ENCODE data around the gene LIG1. TPM values are rescaled to one million over a fixed set of nuclear protein-coding genes. Genes with fewer than 3 reads are reported as not detected.

The LIG1 gene
- total RNA-seq, 3 donors from 2014 or later = 16.0 to 42.7 (median 29.6) TPM

GRCh38 chr19:48110350-48110966 is 59.7 kb downstream of the LIG1 start, which contains the start of gene PLA2G4C:
Gene PLA2G4C (minus strand): TSS chr19:48110817. CDS start chr19:48106529, 4,288 bp downstream.
- intact Hi-C loops (cut with DNase I, micrococcal nuclease) = no loop called here
- peak; percentile 81 for ATAC-seq
- H3K4me3 ChIP-seq = no peak within 1 kb of the TSS

GRCh38 chr19:48108997-48109782 is 61.0 kb downstream of the LIG1 start:
- TF ChIP-seq CTCF (IDR thresholded peaks at IDR 0.05) = no peak
- DNase-seq = no peak
- Histone ChIP-seq H3K9me3 (no peaks in the 10 kb centered on the region), H3K36me3 (ENCODE audit: low read depth) (no peaks in the 10 kb centered on the region), H3K4me1 (ENCODE audit: low read depth) (peaks cover 12% of the 10 kb centered on the region), H3K4me3 (no peak overlapping the region)
- intact Hi-C loops (cut with DNase I, micrococcal nuclease) = loop anchor here in 1 of 2 donors (5.0 kb wide), 1 partner anchor 38 kb away; no protein-coding TSS in a partner anchor
- ATAC-seq = no peak

More at GRCh38 chr19:48110350-48110966, 59.7 kb downstream of the LIG1 start, which contains the start of gene PLA2G4C:
- H3K9me3 ChIP-seq = no peaks in the 10 kb centered on the region
- H3K4me1 ChIP-seq (ENCODE audit: low read depth) = peaks cover 12% of the 10 kb centered on the region
- DNase-seq = peak; percentile 86 to 88 (median 87)
- no peaks in the 10 kb centered on the region for H3K36me3 ChIP-seq (ENCODE audit: low read depth)
- TF ChIP-seq CTCF (IDR thresholded peaks at IDR 0.05) = no peak

GRCh38 chr19:48103922-48104321 is 66.2 kb downstream of the LIG1 start:
- intact Hi-C loops (cut with DNase I, micrococcal nuclease) = no loop called here
- no peaks in the 10 kb centered on the region for H3K9me3 ChIP-seq

GRCh38 chr19:48102870-48103751 is 67.0 kb downstream of the LIG1 start:
- TF ChIP-seq CTCF (IDR thresholded peaks at IDR 0.05) = peak; percentile 38
- H3K4me3 ChIP-seq = no peak overlapping the region
- peak; percentile 59 for ATAC-seq
- H3K36me3 ChIP-seq (ENCODE audit: low read depth) = no peaks in the 10 kb centered on the region
- no peaks in the 10 kb centered on the region for H3K4me1 ChIP-seq (ENCODE audit: low read depth)
- no peaks in the 10 kb centered on the region for H3K9me3 ChIP-seq
- DNase-seq = peak in 1 of 3 donors; percentile 67
- intact Hi-C loops (cut with DNase I, micrococcal nuclease) = no loop called here

More at GRCh38 chr19:48103922-48104321, 66.2 kb downstream of the LIG1 start:
- no peaks in the 10 kb centered on the region for H3K36me3 ChIP-seq (ENCODE audit: low read depth)
- H3K4me3 ChIP-seq = no peak overlapping the region
- DNase-seq = no peak
- ATAC-seq = no peak
- TF ChIP-seq CTCF (IDR thresholded peaks at IDR 0.05) = no peak
- H3K4me1 ChIP-seq (ENCODE audit: low read depth) = no peaks in the 10 kb centered on the region

- intact Hi-C loops (cut with DNase I, micrococcal nuclease) = no loop called here
- ATAC-seq = no peak
Measured at GRCh38 chr19:48095612-48096175, 74.5 kb downstream of the LIG1 start.

More at GRCh38 chr19:48095612-48096175, 74.5 kb downstream of the LIG1 start:
- H3K36me3 ChIP-seq (ENCODE audit: low read depth) = no peaks in the 10 kb centered on the region
- H3K4me3 ChIP-seq = no peak overlapping the region
- no peaks in the 10 kb centered on the region for H3K9me3 ChIP-seq
- TF ChIP-seq CTCF (IDR thresholded peaks at IDR 0.05) = no peak
- no peak for DNase-seq
- no peaks in the 10 kb centered on the region for H3K4me1 ChIP-seq (ENCODE audit: low read depth)

Measured in mucosa of descending colon (tissue), 3 donors.